Activated naive CD8-positive, alpha-beta T cell (primary cell): ENCODE results near the gene VAMP8.
"Not testable (repeated sequence)": the region's sequence is repeated elsewhere in the genome, so short reads cannot be mapped to it uniquely, and the experiment has no call there.

Experiments
- H3K27ac Mint-ChIP-seq: one replicate; pipeline ENCODE4 v1.8.0; 2021; ENCODE audit warnings: mixed read lengths
- H3K27me3 Mint-ChIP-seq: one replicate; pipeline ENCODE4 v1.8.0; 2021; ENCODE audit warnings: mixed read lengths
- H3K36me3 Mint-ChIP-seq: one replicate; pipeline ENCODE4 v1.8.0; 2021; ENCODE audit warnings: mixed read lengths
- H3K4me1 Mint-ChIP-seq: one replicate; pipeline ENCODE4 v1.8.0; 2021; ENCODE audit warnings: low read depth, mixed read lengths
- H3K4me3 Mint-ChIP-seq: one replicate; pipeline ENCODE4 v1.8.0; 2021; ENCODE audit warnings: mild to moderate bottlenecking, mixed read lengths
- H3K9me3 Mint-ChIP-seq: one replicate; pipeline ENCODE4 v1.8.0; 2021; ENCODE audit warnings: low read depth, mixed read lengths

The VAMP8 gene

DNA sequence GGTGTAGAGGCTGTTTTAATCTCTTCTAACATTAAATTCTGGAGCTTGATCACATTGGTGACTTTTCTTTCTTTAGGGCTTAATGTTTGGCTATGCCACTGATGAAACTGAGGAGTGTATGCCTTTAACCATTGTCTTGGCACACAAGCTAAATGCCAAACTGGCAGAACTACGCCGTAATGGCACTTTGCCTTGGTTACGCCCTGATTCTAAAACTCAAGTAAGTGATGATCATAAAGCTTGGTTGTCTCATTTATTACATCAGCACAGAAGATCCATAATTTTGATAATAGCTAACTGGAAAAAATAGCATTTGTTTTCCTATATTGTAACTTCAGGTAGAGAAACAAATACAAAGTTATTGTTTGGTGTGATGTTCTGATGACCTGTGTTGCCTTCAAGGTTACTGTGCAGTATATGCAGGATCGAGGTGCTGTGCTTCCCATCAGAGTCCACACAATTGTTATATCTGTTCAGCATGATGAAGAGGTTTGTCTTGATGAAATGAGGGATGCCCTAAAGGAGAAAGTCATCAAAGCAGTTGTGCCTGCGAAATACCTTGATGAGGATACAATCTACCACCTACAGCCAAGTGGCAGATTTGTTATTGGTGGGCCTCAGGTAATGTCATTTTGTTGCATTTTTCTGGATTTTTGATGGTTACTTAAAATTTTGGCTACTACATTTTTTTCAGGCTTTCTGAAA, 35.5 kb upstream of the VAMP8 start:
- H3K36me3 Mint-ChIP-seq, result peaks cover 41% of the 10 kb centered on the region
- peak overlapping the region; percentile 98 for H3K4me3 Mint-ChIP-seq
- no peaks in the 10 kb centered on the region for H3K27me3 Mint-ChIP-seq
- H3K4me1 Mint-ChIP-seq, result peaks cover 46% of the 10 kb centered on the region
- no peaks in the 10 kb centered on the region for H3K9me3 Mint-ChIP-seq
- H3K27ac Mint-ChIP-seq, result peak overlapping the region; percentile 96

GRCh38 chr2:85542777-85543176, 34.6 kb upstream of the VAMP8 start:
- Mint-ChIP-seq H3K4me1 (peaks cover 38% of the 10 kb centered on the region), H3K4me3 (peak overlapping the region; percentile 98), H3K9me3 (no peaks in the 10 kb centered on the region), H3K27ac (peak overlapping the region; percentile 96), H3K36me3 (peaks cover 41% of the 10 kb centered on the region), H3K27me3 (no peaks in the 10 kb centered on the region)

- peaks cover 41% of the 10 kb centered on the region for H3K36me3 Mint-ChIP-seq
- not testable (repeated sequence) for H3K27me3 Mint-ChIP-seq
Measured at GRCh38 chr2:85544254-85544691, 33.1 kb upstream of the VAMP8 start.

DNA sequence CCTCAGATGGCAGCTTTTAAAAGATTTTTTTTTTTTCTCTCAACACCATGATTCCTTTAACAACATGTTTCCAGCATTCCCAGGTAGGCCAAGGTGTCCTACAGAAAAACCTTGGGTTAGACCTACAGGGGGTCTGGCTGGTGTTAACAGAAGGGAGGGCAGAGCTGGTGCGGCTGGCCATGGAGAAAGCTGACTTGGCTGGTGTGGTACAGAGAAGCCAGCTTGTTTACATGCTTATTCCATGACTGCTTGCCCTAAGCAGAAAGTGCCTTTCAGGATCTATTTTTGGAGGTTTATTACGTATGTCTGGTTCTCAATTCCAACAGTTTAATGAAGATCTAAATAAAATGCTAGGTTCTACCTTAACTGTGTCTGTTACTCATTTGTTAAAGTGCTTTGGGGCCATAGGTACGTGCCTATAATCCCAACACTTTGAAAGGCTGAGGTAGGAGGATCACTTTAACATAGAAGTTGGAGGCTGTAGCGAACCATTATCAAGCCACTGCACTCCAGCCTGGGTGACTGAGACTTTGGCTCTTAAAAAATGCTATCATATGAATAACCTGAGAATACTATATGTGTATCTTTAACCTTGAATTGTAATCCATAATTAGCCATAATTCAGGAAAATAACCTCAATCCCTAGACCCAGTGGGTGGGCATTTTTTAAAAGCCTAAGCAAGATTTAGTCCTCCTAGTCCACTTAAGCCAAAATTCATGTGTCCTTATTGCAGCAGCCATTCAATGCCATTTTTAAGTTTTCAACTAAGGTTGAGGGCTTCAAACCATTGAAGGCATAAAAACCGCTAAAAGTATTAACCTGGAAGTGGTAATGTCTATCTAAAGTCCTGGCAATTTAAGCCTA, 32.2 kb upstream of the VAMP8 start:
- not testable (repeated sequence) for H3K27me3 Mint-ChIP-seq, H3K9me3 Mint-ChIP-seq
- H3K27ac Mint-ChIP-seq, result peak overlapping the region; percentile 54
- peaks cover 37% of the 10 kb centered on the region for H3K36me3 Mint-ChIP-seq
- peaks cover 38% of the 10 kb centered on the region for H3K4me1 Mint-ChIP-seq
- H3K4me3 Mint-ChIP-seq, result peak overlapping the region; percentile 30

More at GRCh38 chr2:85544254-85544691, 33.1 kb upstream of the VAMP8 start:
- H3K4me1 Mint-ChIP-seq, result peaks cover 38% of the 10 kb centered on the region
- not testable (repeated sequence) for H3K9me3 Mint-ChIP-seq
- H3K27ac Mint-ChIP-seq, result peak overlapping the region; percentile 76
- H3K4me3 Mint-ChIP-seq, result peak overlapping the region; percentile 69

DNA sequence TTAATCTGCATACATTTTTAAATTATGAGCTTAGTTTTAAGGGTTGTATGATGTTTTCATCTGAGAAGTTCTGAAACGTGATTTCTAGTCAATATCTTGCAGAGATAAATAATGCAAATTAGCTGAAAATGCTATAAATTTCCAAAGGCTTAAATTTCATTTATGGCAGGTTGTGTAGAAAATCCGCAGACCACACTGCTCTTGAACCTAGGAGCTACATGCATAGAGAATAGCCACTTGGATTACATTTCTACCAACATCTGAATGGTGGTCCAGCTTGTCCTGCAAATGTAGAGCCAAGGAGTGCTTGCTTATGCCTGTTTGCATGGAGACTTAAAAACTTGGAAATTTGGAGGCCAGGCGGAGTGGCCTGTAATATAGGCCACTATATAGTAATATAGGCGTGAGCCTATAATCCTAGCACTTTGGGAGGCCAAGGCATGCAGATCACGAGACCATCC, 31.6 kb upstream of the VAMP8 start:
- peaks cover 30% of the 10 kb centered on the region for H3K36me3 Mint-ChIP-seq

GRCh38 chr2:85547089-85547858, 30.1 kb upstream of the VAMP8 start:
- H3K4me3 Mint-ChIP-seq, result peak overlapping the region; percentile 15
- peaks cover 17% of the 10 kb centered on the region for H3K36me3 Mint-ChIP-seq
- H3K27me3 Mint-ChIP-seq, result no peaks in the 10 kb centered on the region

More for the DNA sequence above, 31.6 kb upstream of the VAMP8 start:
- H3K27ac Mint-ChIP-seq, result peak overlapping the region; percentile 54
- no peaks in the 10 kb centered on the region for H3K27me3 Mint-ChIP-seq
- H3K4me3 Mint-ChIP-seq, result no peak overlapping the region
- H3K9me3 Mint-ChIP-seq, result no peaks in the 10 kb centered on the region
- H3K4me1 Mint-ChIP-seq, result peaks cover 33% of the 10 kb centered on the region

GRCh38 chr2:85547859-85548607, 29.4 kb upstream of the VAMP8 start:
- Mint-ChIP-seq H3K4me3 (no peak overlapping the region), H3K36me3 (peaks cover 10% of the 10 kb centered on the region), H3K27me3 (no peaks in the 10 kb centered on the region), H3K27ac (peak overlapping the region; percentile 50), H3K9me3 (no peaks in the 10 kb centered on the region), H3K4me1 (peaks cover 14% of the 10 kb centered on the region)

More at GRCh38 chr2:85547089-85547858, 30.1 kb upstream of the VAMP8 start:
- peaks cover 22% of the 10 kb centered on the region for H3K4me1 Mint-ChIP-seq
- peak overlapping the region; percentile 18 for H3K27ac Mint-ChIP-seq
- no peaks in the 10 kb centered on the region for H3K9me3 Mint-ChIP-seq

- Mint-ChIP-seq H3K36me3 (peaks cover 7% of the 10 kb centered on the region), H3K27me3 (no peaks in the 10 kb centered on the region), H3K27ac (no peak overlapping the region), H3K4me1 (peaks cover 9% of the 10 kb centered on the region), H3K4me3 (no peak overlapping the region), H3K9me3 (no peaks in the 10 kb centered on the region)
Measured at GRCh38 chr2:85548608-85548900, 28.8 kb upstream of the VAMP8 start.

DNA sequence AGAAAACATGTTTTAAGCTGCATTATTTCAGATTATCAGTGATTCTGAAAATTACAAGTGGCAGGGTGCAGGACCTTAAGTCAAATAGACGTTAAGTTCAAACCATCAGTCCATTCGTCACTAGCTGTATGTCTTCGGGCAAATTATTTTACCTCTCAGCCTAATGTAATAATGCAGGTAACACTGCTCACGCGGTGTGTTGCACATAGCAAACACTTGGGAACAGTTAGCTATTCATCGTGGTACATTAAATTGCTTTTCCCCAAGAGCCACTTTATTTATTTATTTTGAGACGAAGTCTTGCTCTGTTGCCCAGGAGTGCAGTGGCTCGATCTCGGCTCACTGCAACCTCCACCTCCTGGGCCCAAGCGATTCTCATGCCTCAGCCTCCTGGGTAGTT, 28.3 kb upstream of the VAMP8 start:
- no peaks in the 10 kb centered on the region for H3K27me3 Mint-ChIP-seq
- H3K9me3 Mint-ChIP-seq, result no peaks in the 10 kb centered on the region
- H3K27ac Mint-ChIP-seq, result no peak overlapping the region
- H3K4me1 Mint-ChIP-seq, result peaks cover 7% of the 10 kb centered on the region
- peaks cover 3% of the 10 kb centered on the region for H3K36me3 Mint-ChIP-seq
- no peak overlapping the region for H3K4me3 Mint-ChIP-seq

- Mint-ChIP-seq H3K27me3 (no peaks in the 10 kb centered on the region), H3K36me3 (peaks cover 2% of the 10 kb centered on the region), H3K27ac (no peak overlapping the region), H3K4me3 (no peak overlapping the region), H3K9me3 (no peaks in the 10 kb centered on the region), H3K4me1 (peaks cover 4% of the 10 kb centered on the region)
Measured at GRCh38 chr2:85549826-85550225, 27.6 kb upstream of the VAMP8 start.

- Mint-ChIP-seq H3K4me1 (peaks cover 4% of the 10 kb centered on the region), H3K27ac (no peak overlapping the region), H3K9me3 (no peaks in the 10 kb centered on the region), H3K36me3 (peaks cover 4% of the 10 kb centered on the region), H3K27me3 (no peaks in the 10 kb centered on the region), H3K4me3 (no peak overlapping the region)
Measured at GRCh38 chr2:85550486-85550885, 26.9 kb upstream of the VAMP8 start.

GRCh38 chr2:85551698-85552678, 25.4 kb upstream of the VAMP8 start:
- Mint-ChIP-seq H3K4me1 (peaks cover 4% of the 10 kb centered on the region), H3K9me3 (no peaks in the 10 kb centered on the region), H3K27ac (peak overlapping the region; percentile 34), H3K4me3 (no peak overlapping the region), H3K27me3 (no peaks in the 10 kb centered on the region), H3K36me3 (peaks cover 4% of the 10 kb centered on the region)

DNA sequence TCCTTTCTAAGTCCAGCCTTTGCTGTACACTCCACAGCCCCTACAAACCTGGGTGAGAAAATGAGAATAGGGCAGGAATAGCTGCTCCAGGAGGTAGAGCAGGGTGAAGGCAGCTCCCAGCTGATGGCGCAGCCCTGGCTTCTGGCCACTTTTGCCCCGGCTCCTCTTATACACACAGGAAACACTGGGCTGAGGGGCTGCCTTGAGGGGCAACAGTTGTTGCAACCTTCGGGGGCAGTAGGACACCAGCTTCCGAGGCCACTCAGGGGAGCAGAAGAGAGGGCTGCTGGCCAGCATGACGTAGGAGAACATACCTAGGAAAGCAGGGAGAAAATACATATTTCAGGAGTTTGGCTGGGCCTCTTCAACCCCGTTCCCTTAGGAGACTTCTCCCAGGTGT, 24.2 kb upstream of the VAMP8 start:
- Mint-ChIP-seq H3K4me1 (peaks cover 7% of the 10 kb centered on the region), H3K27me3 (no peaks in the 10 kb centered on the region), H3K27ac (no peak overlapping the region), H3K4me3 (no peak overlapping the region), H3K36me3 (peaks cover 4% of the 10 kb centered on the region), H3K9me3 (no peaks in the 10 kb centered on the region)
